Effector memory CD4-positive, alpha-beta T cell (primary cell): ENCODE measurements around the gene DGKA.

Source experiments
- DNase-seq, 3 donors: peaks; one replicate each; pipeline ENCODE4 v3.0.0-alpha.2; 2020
- H3K27ac ChIP-seq: 2 replicates; pipeline ENCODE4 v1.7.0; 2013; ENCODE audit warnings: mild to moderate bottlenecking, low read length, moderate library complexity; ENCODE audit not compliant: insufficient read depth, poor library complexity, severe bottlenecking
- H3K27me3 ChIP-seq: replicated peaks from 2 replicates; pipeline ENCODE4 v1.7.0; 2013; ENCODE audit warnings: mild to moderate bottlenecking, low read length; ENCODE audit not compliant: insufficient read depth, control insufficient read depth, poor library complexity, severe bottlenecking
- H3K36me3 ChIP-seq: 2 replicates; pipeline ENCODE4 v1.7.0; 2013; ENCODE audit warnings: mild to moderate bottlenecking, low read length, moderate library complexity; ENCODE audit not compliant: control insufficient read depth, insufficient read depth
- H3K4me1 ChIP-seq: 2 replicates; pipeline ENCODE4 v1.7.0; 2013; ENCODE audit warnings: low read length, mild to moderate bottlenecking; ENCODE audit not compliant: control insufficient read depth, insufficient read depth, poor library complexity, severe bottlenecking
- H3K4me3 ChIP-seq: 2 replicates; pipeline ENCODE4 v1.7.0; 2013; ENCODE audit warnings: low read length, low read depth, mild to moderate bottlenecking; ENCODE audit not compliant: insufficient read depth, poor library complexity, severe bottlenecking
- H3K9me3 ChIP-seq: 2 replicates; pipeline ENCODE4 v1.7.0; 2013; ENCODE audit warnings: mild to moderate bottlenecking, low read length, moderate library complexity; ENCODE audit not compliant: control insufficient read depth

The DGKA gene

GRCh38 chr12:55931317-55931779, 386 bp downstream of the DGKA start:
- H3K27me3 ChIP-seq: no peaks in the 10 kb centered on the region
- no peak for DNase-seq
- H3K36me3 ChIP-seq: peaks cover 3% of the 10 kb centered on the region
- H3K27ac ChIP-seq: peak overlapping the region; percentile 90
- no peaks in the 10 kb centered on the region for H3K9me3 ChIP-seq
- peak overlapping the region; percentile 82 for H3K4me3 ChIP-seq
- H3K4me1 ChIP-seq: peaks cover 43% of the 10 kb centered on the region

- H3K27ac ChIP-seq: peak overlapping the region; percentile 90
- H3K36me3 ChIP-seq: peaks cover 9% of the 10 kb centered on the region
- H3K9me3 ChIP-seq: no peaks in the 10 kb centered on the region
- H3K4me1 ChIP-seq: peaks cover 43% of the 10 kb centered on the region
- peak overlapping the region; percentile 82 for H3K4me3 ChIP-seq
- no peaks in the 10 kb centered on the region for H3K27me3 ChIP-seq
- peak in 1 of 3 donors; percentile 21 for DNase-seq
Observed at GRCh38 chr12:55931780-55932550, 1.0 kb downstream of the DGKA start.

GRCh38 chr12:55932551-55932910, 1.6 kb downstream of the DGKA start:
- Histone ChIP-seq H3K36me3 (peaks cover 14% of the 10 kb centered on the region), H3K4me1 (peaks cover 44% of the 10 kb centered on the region), H3K9me3 (no peaks in the 10 kb centered on the region), H3K27ac (peak overlapping the region; percentile 90), H3K4me3 (peak overlapping the region; percentile 82), H3K27me3 (no peaks in the 10 kb centered on the region)
- peak in 1 of 3 donors; percentile 29 for DNase-seq

- H3K4me1 ChIP-seq: peaks cover 48% of the 10 kb centered on the region
- peak overlapping the region; percentile 82 for H3K4me3 ChIP-seq
- H3K36me3 ChIP-seq: peaks cover 22% of the 10 kb centered on the region
- no peaks in the 10 kb centered on the region for H3K9me3 ChIP-seq
- no peaks in the 10 kb centered on the region for H3K27me3 ChIP-seq
- DNase-seq: no peak
- H3K27ac ChIP-seq: peak overlapping the region; percentile 90
Observed at GRCh38 chr12:55933169-55933798, 2.3 kb downstream of the DGKA start.

GRCh38 chr12:55933799-55934742, 3.1 kb downstream of the DGKA start:
- H3K9me3 ChIP-seq: no peaks in the 10 kb centered on the region
- peaks cover 28% of the 10 kb centered on the region for H3K36me3 ChIP-seq
- H3K4me3 ChIP-seq: peak overlapping the region; percentile 82
- no peaks in the 10 kb centered on the region for H3K27me3 ChIP-seq
- peaks cover 49% of the 10 kb centered on the region for H3K4me1 ChIP-seq
- H3K27ac ChIP-seq: peak overlapping the region; percentile 64
- DNase-seq: no peak

- Histone ChIP-seq H3K4me3 (peak overlapping the region; percentile 82), H3K4me1 (peaks cover 52% of the 10 kb centered on the region), H3K36me3 (peaks cover 31% of the 10 kb centered on the region), H3K27me3 (no peaks in the 10 kb centered on the region), H3K27ac (peak overlapping the region; percentile 64), H3K9me3 (no peaks in the 10 kb centered on the region)
- DNase-seq: no peak
Observed at GRCh38 chr12:55934773-55935172, 3.8 kb downstream of the DGKA start.

- Histone ChIP-seq H3K36me3 (peaks cover 41% of the 10 kb centered on the region), H3K4me1 (peaks cover 58% of the 10 kb centered on the region), H3K9me3 (no peaks in the 10 kb centered on the region), H3K27ac (peak overlapping the region; percentile 64), H3K4me3 (peak overlapping the region; percentile 82), H3K27me3 (no peaks in the 10 kb centered on the region)
- DNase-seq: peak in 1 of 3 donors; percentile 17
Observed at GRCh38 chr12:55935738-55936151, 4.8 kb downstream of the DGKA start.

- no peak overlapping the region for H3K4me3 ChIP-seq
- peaks cover 58% of the 10 kb centered on the region for H3K4me1 ChIP-seq
- H3K9me3 ChIP-seq: no peaks in the 10 kb centered on the region
- DNase-seq: no peak
- H3K27ac ChIP-seq: peak overlapping the region; percentile 29
- no peaks in the 10 kb centered on the region for H3K27me3 ChIP-seq
- H3K36me3 ChIP-seq: peaks cover 63% of the 10 kb centered on the region
Observed at GRCh38 chr12:55937981-55938380, 7.0 kb downstream of the DGKA start.

- H3K9me3 ChIP-seq: no peaks in the 10 kb centered on the region
- H3K4me3 ChIP-seq: no peak overlapping the region
- H3K4me1 ChIP-seq: peaks cover 50% of the 10 kb centered on the region
- H3K36me3 ChIP-seq: peaks cover 73% of the 10 kb centered on the region
- H3K27me3 ChIP-seq: no peaks in the 10 kb centered on the region
- peak overlapping the region; percentile 29 for H3K27ac ChIP-seq
- no peak for DNase-seq
Observed at GRCh38 chr12:55938826-55939501, 8.0 kb downstream of the DGKA start.
